NCI-H460 (cell line): ENCODE results near the gene DHFR2. TPM values are rescaled to one million over a fixed set of nuclear protein-coding genes. Genes with fewer than 3 reads are reported as not detected.
"Not testable (repeated sequence)": the region's sequence is repeated elsewhere in the genome, so short reads cannot be mapped to it uniquely, and the experiment has no call there.

Source experiments
- DNase-seq: peaks from one replicate; pipeline ENCODE4 v3.0.0-alpha.2; 2016; ENCODE audit warnings: low read depth; ENCODE audit errors: extremely low read depth
- total RNA-seq: library from RNA; depleted of rRNA; stranded (reverse); fragments of >200 nt; shearing (Covaris generic); gene quantifications from 2 replicates; pipeline ENCODE4 v1.2.3, GENCODE V29; 2014

The DHFR2 gene
- total RNA-seq, 1 experiment from 2014 or later: 5.7 TPM

DNA sequence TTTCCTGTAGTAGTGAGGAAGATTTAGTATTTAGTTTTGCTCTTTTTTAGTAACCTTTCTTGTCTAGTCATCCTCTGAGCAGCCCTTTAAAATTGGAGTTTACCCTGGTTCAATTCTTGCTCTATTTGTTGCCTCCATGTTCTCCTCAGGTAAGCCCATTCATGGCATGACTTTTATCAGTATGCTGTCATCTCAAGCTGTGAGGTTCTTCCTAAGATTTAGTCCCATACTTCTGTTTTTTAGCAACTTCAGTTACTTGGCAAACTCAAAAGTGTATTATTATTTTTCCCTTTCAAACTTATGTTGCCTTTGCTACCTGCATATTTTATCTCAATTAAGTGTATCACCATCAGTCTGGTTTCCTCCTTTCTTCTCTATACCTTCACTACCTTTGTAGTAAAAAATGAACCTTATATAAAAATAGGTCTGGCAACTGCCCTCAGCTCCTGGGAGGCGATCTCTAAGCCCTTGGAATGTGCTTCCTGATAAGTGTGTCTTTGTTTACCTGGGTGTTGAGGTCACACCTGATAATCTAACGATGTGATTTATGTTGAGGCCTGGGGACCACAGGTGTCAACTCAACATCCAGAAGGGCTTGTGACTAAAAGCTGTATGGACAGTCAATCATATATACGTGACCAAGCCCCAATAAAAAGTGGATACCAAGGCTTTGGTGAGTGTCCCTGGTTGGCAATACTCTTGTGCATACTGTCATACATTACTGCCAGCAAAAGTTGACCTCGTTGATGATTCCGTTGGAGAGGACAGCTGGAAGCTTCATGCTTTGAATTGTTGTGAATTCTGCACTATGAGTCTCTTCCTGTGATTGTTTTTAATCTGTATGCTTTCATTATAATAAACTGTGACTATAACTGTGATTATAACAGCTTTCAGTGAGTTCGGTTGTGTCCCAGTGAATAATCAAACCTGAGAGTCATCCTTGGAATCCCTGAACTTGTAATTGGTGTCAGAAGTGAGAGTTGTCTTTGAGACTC, 4.1 kb upstream of the DHFR2 start:
- DNase-seq: no peak

- DNase-seq: no peak
These were observed 3.2 kb upstream of the DHFR2 start for GRCh38 chr3:94065819-94066480.

- DNase-seq: no peak
These were observed 2.4 kb upstream of the DHFR2 start for GRCh38 chr3:94065122-94065521.

- peak; percentile 38 for DNase-seq
These were observed 1.6 kb upstream of the DHFR2 start for GRCh38 chr3:94064243-94064860.

DNA sequence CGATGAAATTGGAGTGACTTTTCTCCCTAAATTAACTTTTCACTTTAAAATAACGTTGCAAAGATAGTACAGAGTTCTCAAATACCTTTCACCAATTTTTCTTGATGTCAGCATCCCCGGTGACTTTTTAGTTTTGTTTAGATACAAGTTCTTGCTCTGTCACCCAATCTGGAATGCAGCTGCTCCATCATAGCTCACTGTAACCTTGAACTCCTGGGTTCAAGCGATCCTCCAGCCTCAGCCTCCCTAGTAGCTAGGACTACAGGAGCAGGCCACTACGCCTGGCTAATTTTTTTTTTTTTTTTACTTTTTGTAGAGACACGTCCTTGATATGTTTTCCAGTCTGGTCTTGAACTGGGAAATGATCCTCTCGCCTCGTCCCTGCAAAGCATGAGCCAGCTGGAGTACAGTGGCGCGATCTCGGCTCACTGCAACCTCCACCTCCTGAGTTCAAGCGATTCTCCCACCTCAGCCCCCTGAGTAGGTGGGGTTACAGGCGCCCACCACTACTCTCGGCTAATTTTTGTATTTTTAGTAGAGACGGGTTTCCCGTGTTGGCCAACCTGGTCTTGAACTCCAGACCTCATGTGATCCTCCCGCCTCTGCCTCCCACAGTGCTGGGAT, 892 bp upstream of the DHFR2 start:
- DNase-seq: no peak

DNA sequence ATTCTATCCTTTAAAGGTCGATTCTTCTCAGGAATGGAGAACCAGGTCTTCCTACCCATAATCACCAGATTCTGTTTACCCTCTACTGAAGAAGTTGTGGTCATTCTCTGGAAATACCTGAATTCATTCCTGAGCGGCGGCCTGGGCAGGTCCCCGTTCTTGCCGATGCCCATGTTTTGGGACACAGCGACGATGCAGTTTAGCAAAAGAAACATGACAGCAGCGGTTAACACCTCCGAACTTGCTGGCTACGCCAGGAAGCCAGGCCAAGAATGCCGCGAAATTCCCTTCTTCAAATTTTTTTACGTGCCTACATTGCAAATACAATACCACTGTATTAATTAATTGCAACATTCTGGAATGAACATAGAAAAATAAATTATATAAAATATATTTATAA, 1.4 kb downstream of the DHFR2 start:
- no peak for DNase-seq

DNA sequence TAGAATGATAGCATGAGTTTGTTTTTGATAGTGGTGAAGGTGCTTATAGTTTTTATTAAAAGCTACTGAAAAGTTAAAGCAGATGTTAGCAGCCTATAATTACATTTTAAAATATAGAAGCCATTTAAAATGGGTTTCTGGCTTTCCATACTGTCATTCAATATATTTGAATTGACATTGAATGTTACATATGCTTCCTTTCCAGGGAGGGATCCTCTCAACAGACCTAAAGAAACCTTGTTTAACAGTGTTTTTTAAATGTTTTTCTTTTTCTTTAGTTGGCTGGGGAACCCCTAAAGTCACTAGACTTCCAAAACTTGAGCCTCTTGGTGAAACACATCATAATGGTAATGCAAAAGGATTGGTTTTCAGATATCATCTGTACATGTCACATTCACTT, 12.2 kb downstream of the DHFR2 start:
- no peak for DNase-seq

DNA sequence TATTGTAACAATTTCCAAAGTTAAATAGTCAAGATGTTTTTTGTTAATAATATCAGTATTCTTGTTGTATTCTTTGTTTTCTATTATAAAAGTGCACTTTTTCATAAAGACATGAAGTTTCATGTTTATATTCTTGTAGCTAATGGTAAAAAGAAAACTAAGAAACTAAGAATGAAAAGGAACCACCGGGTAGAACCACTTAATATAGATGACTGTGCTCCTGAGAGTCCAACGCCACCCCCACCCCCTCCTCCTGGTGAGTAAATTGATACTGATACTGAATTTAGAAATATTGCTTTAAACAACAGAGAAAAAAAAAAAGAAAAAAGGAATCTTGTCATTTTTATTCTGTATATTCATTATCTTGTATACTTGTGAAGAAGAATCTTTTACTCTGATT, 13.4 kb downstream of the DHFR2 start:
- DNase-seq: no peak

DNA sequence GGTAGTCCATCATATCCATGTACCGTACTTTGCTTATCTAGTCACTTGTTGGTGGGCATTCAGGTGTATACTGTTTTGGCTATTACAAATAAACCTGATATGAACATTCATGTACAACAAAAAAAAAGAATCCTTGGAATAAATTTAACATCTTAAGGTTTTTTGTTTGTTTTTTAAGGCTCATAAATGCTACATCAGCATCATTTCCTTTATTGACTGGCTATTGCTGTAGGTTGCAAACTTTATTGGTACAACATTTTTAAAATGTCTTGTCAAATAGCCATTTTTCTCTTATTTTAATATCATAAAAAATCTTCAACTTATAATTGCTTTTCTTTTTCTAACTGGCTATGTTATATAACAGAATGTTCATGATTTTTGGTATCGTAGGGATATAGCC, 16.2 kb downstream of the DHFR2 start:
- DNase-seq: no peak

DNA sequence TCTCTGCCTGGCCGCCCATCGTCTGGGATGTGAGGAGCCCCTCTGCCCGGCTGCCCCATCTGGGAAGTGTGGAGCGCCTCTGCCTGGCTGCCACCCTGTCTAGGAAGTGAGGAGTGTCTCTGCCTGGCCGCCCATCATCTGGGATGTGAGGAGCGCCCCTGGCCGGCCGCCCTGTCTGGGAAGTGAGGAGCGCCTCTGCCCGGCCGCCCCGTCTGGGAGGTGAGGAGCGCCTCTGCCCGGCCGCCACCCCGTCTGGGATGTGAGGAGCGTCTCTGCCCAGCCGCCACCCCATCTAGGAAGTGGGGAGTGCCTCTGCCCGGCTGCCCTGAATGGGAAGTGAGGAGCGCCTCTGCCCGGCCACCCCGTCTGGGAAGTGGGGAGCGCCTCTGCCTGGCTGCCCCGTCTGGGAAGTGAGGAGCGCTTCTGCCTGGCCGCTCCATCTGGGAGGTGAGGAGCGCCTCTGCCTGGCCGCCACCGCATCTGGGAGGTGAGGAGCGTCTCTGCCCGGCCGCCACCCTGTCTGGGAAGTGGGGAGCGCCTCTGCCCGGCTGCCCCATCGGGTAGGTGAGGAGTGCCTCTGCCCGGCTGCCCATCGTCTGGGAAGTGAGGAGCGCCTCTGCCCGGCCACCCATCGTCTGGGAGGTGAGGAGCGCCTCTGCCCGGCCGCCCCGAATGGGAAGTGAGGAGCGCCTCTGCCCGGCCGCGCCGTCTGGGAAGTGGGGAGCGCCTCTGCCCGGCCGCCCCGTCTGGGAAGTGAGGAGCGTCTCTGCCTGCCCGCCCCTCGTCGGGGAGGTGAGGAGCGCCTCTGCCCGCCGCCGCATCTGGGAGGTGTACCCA, 18.4 kb downstream of the DHFR2 start:
- DNase-seq: not testable (repeated sequence)

- no peak for DNase-seq
These were observed 19.4 kb downstream of the DHFR2 start for GRCh38 chr3:94043285-94043684.

DNA sequence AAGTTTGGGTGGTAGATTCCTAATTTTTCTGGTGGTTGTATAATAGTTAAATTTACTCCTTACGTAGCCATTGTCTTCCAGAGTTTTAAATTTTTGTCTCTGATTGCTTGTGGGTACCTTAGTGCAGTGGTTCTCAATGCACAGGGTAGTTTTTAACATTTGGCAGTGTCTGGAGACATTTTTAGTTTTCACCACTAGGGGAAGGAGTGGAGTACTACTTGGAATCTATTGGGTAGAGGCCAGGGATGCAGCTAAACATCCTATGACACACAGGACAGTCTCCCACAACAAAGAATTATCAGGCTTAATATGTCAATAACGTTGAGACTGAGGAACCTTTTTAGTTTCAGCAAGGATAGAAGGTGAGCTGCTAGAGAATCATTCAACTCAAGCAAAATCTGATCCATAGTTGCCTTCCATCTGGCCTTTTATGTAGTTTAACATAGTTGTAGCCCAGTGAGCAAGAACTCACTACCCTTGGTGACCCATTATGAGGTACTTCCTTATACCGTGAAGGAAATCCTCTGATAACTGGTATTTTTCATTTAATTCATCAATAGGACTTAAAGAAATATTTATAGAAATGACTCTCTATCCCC, 25.7 kb downstream of the DHFR2 start:
- DNase-seq: peak; percentile 41

GRCh38 chr3:94028093-94028837, 34.5 kb downstream of the DHFR2 start, which contains the start of gene STX19:
Gene STX19, minus strand, starts transcription at chr3:94028597. Its CDS starts 13,328 bp downstream, at chr3:94015269.
- DNase-seq: no peak

DNA sequence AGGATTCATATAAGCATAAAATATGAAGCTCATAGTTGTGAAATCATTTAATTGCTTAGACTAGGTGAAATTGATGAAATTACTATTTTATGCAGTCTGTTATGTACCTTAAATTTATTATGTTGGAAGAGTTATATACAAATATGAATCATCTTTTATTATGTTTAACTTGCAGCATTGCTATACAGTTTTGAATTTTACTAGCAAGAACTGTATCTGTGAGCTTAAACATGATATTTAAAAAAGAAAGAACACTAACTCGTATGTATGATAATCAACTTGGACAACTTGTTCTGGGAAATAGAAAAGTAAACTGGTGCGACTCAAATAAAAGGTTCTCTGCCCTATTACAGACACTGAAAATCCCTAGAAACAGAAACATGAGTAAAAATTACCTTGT, 36.1 kb downstream of the DHFR2 start:
- DNase-seq: no peak

GRCh38 chr3:94024385-94024784, 38.3 kb downstream of the DHFR2 start:
- DNase-seq: no peak

DNA sequence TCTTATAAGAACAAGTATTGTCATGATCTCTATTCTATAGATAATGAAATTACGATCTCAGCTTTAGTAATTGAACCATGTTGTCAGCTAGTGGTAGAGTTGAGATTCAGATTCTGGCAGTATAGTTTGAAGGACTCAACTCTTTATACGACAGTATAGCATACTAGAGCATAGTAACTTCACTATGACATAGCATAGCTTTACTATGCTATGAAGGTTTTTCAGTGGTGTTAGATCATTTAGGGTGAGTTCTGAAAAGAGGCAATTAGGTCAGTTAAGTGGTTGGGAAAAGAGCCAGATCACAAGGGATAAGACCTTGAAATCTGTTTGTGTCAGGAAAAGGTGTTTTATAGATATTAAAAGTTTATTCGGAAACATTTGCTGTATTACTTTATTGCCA, 42.4 kb downstream of the DHFR2 start:
- DNase-seq: no peak

DNA sequence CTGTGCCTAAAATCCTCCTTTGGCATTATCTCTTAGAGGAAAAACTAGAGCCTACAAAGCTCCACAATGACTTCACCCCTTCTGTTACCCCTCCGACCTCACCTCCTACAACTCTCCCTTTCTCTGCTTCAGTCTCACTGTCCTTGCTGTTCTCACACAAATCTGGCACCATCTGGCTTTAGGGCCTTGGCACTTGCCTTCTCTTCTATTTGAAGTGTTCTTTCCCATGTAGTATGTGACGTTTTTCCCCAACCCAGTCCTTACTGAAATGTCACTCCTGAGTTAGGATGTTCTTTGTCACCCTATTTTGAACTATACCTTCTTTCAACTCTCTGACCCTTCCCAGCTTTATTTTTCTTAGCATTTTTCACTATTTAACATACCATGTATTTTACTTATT, 43.1 kb downstream of the DHFR2 start:
- DNase-seq: no peak

GRCh38 chr3:94015025-94015424, 47.7 kb downstream of the DHFR2 start:
- DNase-seq: no peak

DNA sequence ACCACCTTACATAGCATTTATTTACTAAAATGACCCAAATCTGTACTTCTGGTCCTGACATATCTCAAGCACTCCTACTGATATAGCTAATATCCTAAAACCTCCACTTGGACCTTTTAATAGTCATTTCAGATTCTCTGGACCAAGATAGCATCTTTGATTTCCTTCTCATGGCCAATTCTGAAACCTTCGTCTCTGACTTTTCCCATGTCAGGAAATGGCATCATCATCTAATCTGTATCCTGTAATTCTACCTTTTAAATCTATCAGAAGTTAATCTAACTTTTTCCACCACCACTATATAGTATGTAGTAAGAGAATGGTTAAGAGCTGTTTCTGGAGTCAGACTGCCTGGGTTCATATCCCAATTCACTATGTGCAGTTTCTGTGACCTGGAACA, 50.5 kb downstream of the DHFR2 start:
- DNase-seq: no peak
